Endometrial microvascular endothelial cells (primary cell): ENCODE measurements around the gene WDR45B. TPM values are rescaled to one million over a fixed set of nuclear protein-coding genes. Genes with fewer than 3 reads are reported as not detected.

ENCODE experiments used
- in situ Hi-C: cut with HindIII; loops from 2 replicates; pipeline ENCODE4 v1.10.0; 2017; ENCODE audit warnings: low sequenced_read_pairs, low pct_unique_long_range_greater_than_20kb; ENCODE audit errors: inconsistent ontology term
- total RNA-seq: library from RNA; depleted of rRNA; stranded (reverse); fragments of >200 nt; gene quantifications from one replicate; pipeline ENCODE4 v1.2.3, GENCODE V29; 2015; ENCODE audit errors: inconsistent ontology term

Gene WDR45B
- total RNA-seq, 1 donor from 2014 or later: 82.6 TPM

GRCh38 chr17:82570277-82570676 is 78.0 kb downstream of the WDR45B start:
- in situ Hi-C loops: no loop called here

GRCh38 chr17:82569621-82570020 is 78.6 kb downstream of the WDR45B start:
- in situ Hi-C loops: no loop called here

GRCh38 chr17:82568997-82569393 is 79.2 kb downstream of the WDR45B start:
- in situ Hi-C loops: no loop called here

GRCh38 chr17:82567286-82567685 is 81.0 kb downstream of the WDR45B start:
- in situ Hi-C loops: no loop called here

GRCh38 chr17:82566129-82566960 is 81.9 kb downstream of the WDR45B start:
- in situ Hi-C loops: no loop called here

- in situ Hi-C loops: no loop called here
Measured at GRCh38 chr17:82565551-82565950, 82.7 kb downstream of the WDR45B start.

Other genes starting within 250 kb of the WDR45B start
- 31.4 TPM for gene HEXD, start 230.1 kb downstream of the WDR45B start, total RNA-seq
- gene OGFOD3, start 229.9 kb downstream of the WDR45B start, total RNA-seq: 33.4 TPM
- gene CYBC1, start 197.7 kb downstream of the WDR45B start, total RNA-seq: 91.5 TPM
- gene NARF, start 189.7 kb downstream of the WDR45B start, total RNA-seq: 31.7 TPM
- gene FOXK2, start 128.7 kb downstream of the WDR45B start, total RNA-seq: 40.8 TPM
- 11.9 TPM for gene RAB40B, start 50.3 kb upstream of the WDR45B start, total RNA-seq
- 24.3 TPM for gene FN3KRP, start 68.3 kb upstream of the WDR45B start, total RNA-seq
- gene FN3K, start 87.2 kb upstream of the WDR45B start, total RNA-seq: 0.93 TPM
- gene TBCD, start 103.6 kb upstream of the WDR45B start, total RNA-seq: 88.0 TPM
- gene ZNF750, start 191.6 kb upstream of the WDR45B start, total RNA-seq: 0.09 TPM